ENCODE measurements around the gene PPIL6. TPM values are rescaled to one million over a fixed set of nuclear protein-coding genes. Genes with fewer than 3 reads are reported as not detected.

The PPIL6 gene
- total and polyA plus RNA-seq, 2 experiments from 2014 or later = 1.7 TPM

GRCh38 chr6:109389650-109390274 lies 50.7 kb downstream of the PPIL6 start:
- Mint-ChIP-seq H3K27ac (no peak overlapping the region), H3K27me3 (ENCODE audit: insufficient read depth, low read depth, poor library complexity) (peaks cover 4% of the 10 kb centered on the region), H3K4me1 (no peaks in the 10 kb centered on the region), H3K4me3 (no peak overlapping the region), H3K36me3 (ENCODE audit: low read depth) (no peaks in the 10 kb centered on the region), H3K9me3 (no peaks in the 10 kb centered on the region)
- Histone ChIP-seq H4K20me1 (replicated peaks; ENCODE audit: insufficient read depth) (no peaks in the 10 kb centered on the region), H2AFZ (no peak overlapping the region), H3K79me2 (replicated peaks; ENCODE audit: insufficient read depth) (no peaks in the 10 kb centered on the region), H3K36me3 (ENCODE audit: insufficient read depth) (no peaks in the 10 kb centered on the region), H3K27me3 (ENCODE audit: insufficient read depth) (no peaks in the 10 kb centered on the region), H3K9me2 (ENCODE audit: insufficient read depth) (no peaks in the 10 kb centered on the region), H3F3A (replicated peaks; ENCODE audit: low read depth) (no peaks in the 10 kb centered on the region), H3K27ac (ENCODE audit: low read depth) (no peak overlapping the region), H3K4me3 (no peak overlapping the region), H3K4me1 (ENCODE audit: insufficient read depth) (no peaks in the 10 kb centered on the region), H3K4me2 (no peak overlapping the region)
- DNase-seq (ENCODE audit: low spot score) = no peak
- ATAC-seq = no peak
- TF ChIP-seq ZNF114 (CRISPR knock-in tag; IDR thresholded peaks at IDR 0.05) (no peak), POLR2AphosphoS5 (IDR thresholded peaks at IDR 0.05; ENCODE audit: low read depth) (no peak), JUNB (IDR thresholded peaks at IDR 0.05; ENCODE audit: unreplicated experiment) (no peak), ZNF462 (CRISPR knock-in tag; IDR thresholded peaks at IDR 0.05) (no peak), STAT1 (IDR thresholded peaks at IDR 0.05; ENCODE audit: unreplicated experiment) (no peak), ZNF331 (CRISPR knock-in tag; IDR thresholded peaks at IDR 0.05; ENCODE audit: low read depth) (no peak), EZH2 (IDR thresholded peaks at IDR 0.05; ENCODE audit: low read depth, unreplicated experiment) (no peak), NANOG (IDR thresholded peaks at IDR 0.05; ENCODE audit: borderline replicate concordance) (no peak), CREB1 (CRISPR knock-in tag; IDR thresholded peaks at IDR 0.05; ENCODE audit: low read depth) (no peak), EZH2phosphoT487 (IDR thresholded peaks at IDR 0.05; ENCODE audit: unreplicated experiment) (no peak)
- TF ChIP-seq, protein P1, sequence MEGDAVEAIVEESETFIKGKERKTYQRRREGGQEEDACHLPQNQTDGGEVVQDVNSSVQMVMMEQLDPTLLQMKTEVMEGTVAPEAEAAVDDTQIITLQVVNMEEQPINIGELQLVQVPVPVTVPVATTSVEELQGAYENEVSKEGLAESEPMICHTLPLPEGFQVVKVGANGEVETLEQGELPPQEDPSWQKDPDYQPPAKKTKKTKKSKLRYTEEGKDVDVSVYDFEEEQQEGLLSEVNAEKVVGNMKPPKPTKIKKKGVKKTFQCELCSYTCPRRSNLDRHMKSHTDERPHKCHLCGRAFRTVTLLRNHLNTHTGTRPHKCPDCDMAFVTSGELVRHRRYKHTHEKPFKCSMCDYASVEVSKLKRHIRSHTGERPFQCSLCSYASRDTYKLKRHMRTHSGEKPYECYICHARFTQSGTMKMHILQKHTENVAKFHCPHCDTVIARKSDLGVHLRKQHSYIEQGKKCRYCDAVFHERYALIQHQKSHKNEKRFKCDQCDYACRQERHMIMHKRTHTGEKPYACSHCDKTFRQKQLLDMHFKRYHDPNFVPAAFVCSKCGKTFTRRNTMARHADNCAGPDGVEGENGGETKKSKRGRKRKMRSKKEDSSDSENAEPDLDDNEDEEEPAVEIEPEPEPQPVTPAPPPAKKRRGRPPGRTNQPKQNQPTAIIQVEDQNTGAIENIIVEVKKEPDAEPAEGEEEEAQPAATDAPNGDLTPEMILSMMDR (conservative IDR thresholded peaks at IDR 0.05; ENCODE audit: low read depth in 2 of 2) = no peak
- TF ChIP-seq, protein P2, sequence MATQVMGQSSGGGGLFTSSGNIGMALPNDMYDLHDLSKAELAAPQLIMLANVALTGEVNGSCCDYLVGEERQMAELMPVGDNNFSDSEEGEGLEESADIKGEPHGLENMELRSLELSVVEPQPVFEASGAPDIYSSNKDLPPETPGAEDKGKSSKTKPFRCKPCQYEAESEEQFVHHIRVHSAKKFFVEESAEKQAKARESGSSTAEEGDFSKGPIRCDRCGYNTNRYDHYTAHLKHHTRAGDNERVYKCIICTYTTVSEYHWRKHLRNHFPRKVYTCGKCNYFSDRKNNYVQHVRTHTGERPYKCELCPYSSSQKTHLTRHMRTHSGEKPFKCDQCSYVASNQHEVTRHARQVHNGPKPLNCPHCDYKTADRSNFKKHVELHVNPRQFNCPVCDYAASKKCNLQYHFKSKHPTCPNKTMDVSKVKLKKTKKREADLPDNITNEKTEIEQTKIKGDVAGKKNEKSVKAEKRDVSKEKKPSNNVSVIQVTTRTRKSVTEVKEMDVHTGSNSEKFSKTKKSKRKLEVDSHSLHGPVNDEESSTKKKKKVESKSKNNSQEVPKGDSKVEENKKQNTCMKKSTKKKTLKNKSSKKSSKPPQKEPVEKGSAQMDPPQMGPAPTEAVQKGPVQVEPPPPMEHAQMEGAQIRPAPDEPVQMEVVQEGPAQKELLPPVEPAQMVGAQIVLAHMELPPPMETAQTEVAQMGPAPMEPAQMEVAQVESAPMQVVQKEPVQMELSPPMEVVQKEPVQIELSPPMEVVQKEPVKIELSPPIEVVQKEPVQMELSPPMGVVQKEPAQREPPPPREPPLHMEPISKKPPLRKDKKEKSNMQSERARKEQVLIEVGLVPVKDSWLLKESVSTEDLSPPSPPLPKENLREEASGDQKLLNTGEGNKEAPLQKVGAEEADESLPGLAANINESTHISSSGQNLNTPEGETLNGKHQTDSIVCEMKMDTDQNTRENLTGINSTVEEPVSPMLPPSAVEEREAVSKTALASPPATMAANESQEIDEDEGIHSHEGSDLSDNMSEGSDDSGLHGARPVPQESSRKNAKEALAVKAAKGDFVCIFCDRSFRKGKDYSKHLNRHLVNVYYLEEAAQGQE (IDR thresholded peaks at IDR 0.05; ENCODE audit: unreplicated experiment) = no peak
- TF ChIP-seq, protein P3, sequence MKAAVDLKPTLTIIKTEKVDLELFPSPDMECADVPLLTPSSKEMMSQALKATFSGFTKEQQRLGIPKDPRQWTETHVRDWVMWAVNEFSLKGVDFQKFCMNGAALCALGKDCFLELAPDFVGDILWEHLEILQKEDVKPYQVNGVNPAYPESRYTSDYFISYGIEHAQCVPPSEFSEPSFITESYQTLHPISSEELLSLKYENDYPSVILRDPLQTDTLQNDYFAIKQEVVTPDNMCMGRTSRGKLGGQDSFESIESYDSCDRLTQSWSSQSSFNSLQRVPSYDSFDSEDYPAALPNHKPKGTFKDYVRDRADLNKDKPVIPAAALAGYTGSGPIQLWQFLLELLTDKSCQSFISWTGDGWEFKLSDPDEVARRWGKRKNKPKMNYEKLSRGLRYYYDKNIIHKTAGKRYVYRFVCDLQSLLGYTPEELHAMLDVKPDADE (IDR thresholded peaks at IDR 0.05) = no peak
